IMR-90 (cell line): ENCODE measurements around the gene MROH2A. TPM values are rescaled to one million over a fixed set of nuclear protein-coding genes. Genes with fewer than 3 reads are reported as not detected.

ENCODE experiments used
- ATAC-seq: fragments of 200-7000 bp; cut with Tn5 transposase; 2 replicates; pipeline ENCODE4 v1.9.1; 2020; ENCODE audit warnings: low read depth, mild to moderate bottlenecking, moderate library complexity
- BruUV-seq: library from RNA; stranded (reverse); fragments of 400-500 nt; replicated peaks from 2 replicates; lab custom pipeline; 2021; lab: Mats Ljungman, UMichigan
- CTCF ChIA-PET: fragments of 300-600 bp; formaldehyde crosslinking; extraction: SDS; loops from one replicate; lab custom pipeline; 2021; ENCODE audit warnings: antibody characterized with exemption; lab: Yijun Ruan, JAX
- POLR2A ChIA-PET: fragments of 300-600 bp; sonication (Branson Sonifier 250); formaldehyde crosslinking; loops from one replicate; lab custom pipeline; 2022; ENCODE audit warnings: antibody characterized with exemption; ENCODE audit not compliant: unreplicated experiment; lab: Charles Lee
- DNase-seq: peaks from one replicate; pipeline ENCODE4 v3.0.0; 2013
- H2AFZ ChIP-seq: replicated peaks from 2 replicates; pipeline ENCODE3; 2013; ENCODE audit warnings: low read length, mild to moderate bottlenecking; ENCODE audit not compliant: poor library complexity
- H2AK5ac ChIP-seq: 2 replicates; pipeline ENCODE4 v1.6.1; 2013; ENCODE audit warnings: low read depth, low read length, inconsistent platforms
- H2AK9ac ChIP-seq: replicated peaks from 2 replicates; pipeline ENCODE3; 2013; ENCODE audit warnings: mild to moderate bottlenecking, low read depth, low read length, moderate library complexity; ENCODE audit not compliant: poor library complexity
- H2BK120ac ChIP-seq: 2 replicates; pipeline ENCODE4 v1.6.1; 2013; ENCODE audit warnings: low read depth, low read length, inconsistent platforms
- H2BK15ac ChIP-seq: 3 replicates; pipeline ENCODE4 v1.6.1; 2013; ENCODE audit warnings: low read depth, low read length, inconsistent platforms
- H2BK20ac ChIP-seq: 2 replicates; pipeline ENCODE4 v1.6.1; 2013; ENCODE audit warnings: low read depth, mild to moderate bottlenecking, inconsistent platforms, low read length, moderate library complexity
- H2BK5ac ChIP-seq: 2 replicates; pipeline ENCODE4 v1.6.1; 2013; ENCODE audit warnings: mild to moderate bottlenecking, low read depth, low read length, inconsistent platforms; ENCODE audit not compliant: poor library complexity, severe bottlenecking
- H3K14ac ChIP-seq: replicated peaks from 2 replicates; pipeline ENCODE4 v1.6.1; 2013; ENCODE audit warnings: low read depth, low read length, inconsistent platforms
- H3K18ac ChIP-seq: 2 replicates; pipeline ENCODE4 v1.6.1; 2013; ENCODE audit warnings: low read depth, low read length, control low read depth
- H3K23ac ChIP-seq: 2 replicates; pipeline ENCODE4 v1.6.1; 2013; ENCODE audit warnings: low read depth, low read length, inconsistent platforms
- H3K27ac ChIP-seq: 2 replicates; pipeline ENCODE4 v1.5.1; 2013; ENCODE audit warnings: mild to moderate bottlenecking, control low read depth, low read length; ENCODE audit not compliant: insufficient read depth
- H3K27me3 ChIP-seq: 2 replicates; pipeline ENCODE4 v1.6.1; 2013; ENCODE audit warnings: low read length; ENCODE audit not compliant: control insufficient read depth, insufficient read depth
- H3K36me3 ChIP-seq: 2 replicates; pipeline ENCODE4 v1.6.1; 2013; ENCODE audit warnings: low read length, mixed read lengths; ENCODE audit not compliant: control insufficient read depth, insufficient read depth
- H3K4ac ChIP-seq: 2 replicates; pipeline ENCODE4 v1.6.1; 2013; ENCODE audit warnings: low read depth, low read length, inconsistent platforms
- H3K4me1 ChIP-seq: 2 replicates; pipeline ENCODE4 v1.6.1; 2013; ENCODE audit warnings: low read length, mixed read lengths; ENCODE audit not compliant: control insufficient read depth, insufficient read depth
- H3K4me2 ChIP-seq: 2 replicates; pipeline ENCODE4 v1.6.1; 2013; ENCODE audit warnings: low read depth, mild to moderate bottlenecking, control low read depth, low read length, moderate library complexity
- H3K4me3 ChIP-seq: 2 replicates; pipeline ENCODE4 v1.5.1; 2013; ENCODE audit warnings: low read depth, mild to moderate bottlenecking, control low read depth, low read length, moderate library complexity; ENCODE audit not compliant: insufficient read depth
- H3K56ac ChIP-seq: 2 replicates; pipeline ENCODE4 v1.6.1; 2013; ENCODE audit warnings: low read length, inconsistent platforms; ENCODE audit not compliant: insufficient read depth; ENCODE audit errors: extremely low read depth
- H3K79me1 ChIP-seq, 2 experiments: 2 replicates each; pipeline ENCODE4 v1.6.1; 2013; ENCODE audit warnings: low read length in 2 of 2, inconsistent platforms in 1 of 2, low read depth in 1 of 2
- H3K9ac ChIP-seq: 2 replicates; pipeline ENCODE4 v1.6.1; 2013; ENCODE audit warnings: low read depth, low read length, control low read depth
- H3K9me1 ChIP-seq: 2 replicates; pipeline ENCODE4 v1.6.1; 2013; ENCODE audit warnings: low read length, inconsistent platforms; ENCODE audit not compliant: insufficient read depth
- H3K9me3 ChIP-seq: 2 replicates; pipeline ENCODE4 v1.6.1; 2013; ENCODE audit warnings: low read length; ENCODE audit not compliant: control insufficient read depth, insufficient read depth
- H4K20me1 ChIP-seq: 2 replicates; pipeline ENCODE4 v1.6.1; 2013; ENCODE audit warnings: low read length, inconsistent platforms; ENCODE audit not compliant: insufficient read depth
- H4K5ac ChIP-seq: 2 replicates; pipeline ENCODE4 v1.6.1; 2013; ENCODE audit warnings: mild to moderate bottlenecking, low read depth, low read length, control low read depth
- H4K8ac ChIP-seq, 2 experiments: 2 replicates each; pipeline ENCODE4 v1.6.1; 2013; ENCODE audit warnings: low read depth in 2 of 2, low read length in 2 of 2, control low read depth in 1 of 2, inconsistent platforms in 1 of 2
- H4K91ac ChIP-seq: 2 replicates; pipeline ENCODE4 v1.6.1; 2013; ENCODE audit warnings: low read depth, low read length, inconsistent platforms; ENCODE audit not compliant: insufficient read depth
- NFE2L2 ChIP-seq: fragments of 150-350 bp; IDR thresholded peaks from 2 replicates; pipeline ENCODE4 v1.6.1; 2016; ENCODE audit warnings: low read depth, mild to moderate bottlenecking, low read length
- RAD21 ChIP-seq: IDR thresholded peaks from 2 replicates; pipeline ENCODE4 v1.6.1; 2012; ENCODE audit warnings: low read length, improper control_type of control experiment
- WGBS, 2 experiments: methylation state at CpG; one replicate each; pipeline versions ENCODE4 v1.1.5 to v1.1.7; 2013; ENCODE audit warnings: missing lambda C conversion rate in 2 of 2; ENCODE audit not compliant: insufficient read length in 1 of 2; ENCODE audit errors: extremely low coverage in 2 of 2; 5-methylcytosine and 5-hydroxymethylcytosine counted together
- dilution Hi-C: fragments of 300-500 bp; cut with HindIII; formaldehyde crosslinking; loops from one replicate; pipeline ENCODE4 v1.14.3; 2018; ENCODE audit warnings: low sequenced_read_pairs; ENCODE audit not compliant: unreplicated experiment
- in situ Hi-C: fragments of 300-500 bp; cut with MboI; formaldehyde crosslinking; loops from 3 replicates; pipeline ENCODE4 v1.14.3; 2019; ENCODE audit warnings: low sequenced_read_pairs, inconsistent platforms, mixed read lengths
- intact Hi-C: fragments of 100-400 bp; cut with micrococcal nuclease; formaldehyde crosslinking; loops from 2 replicates; pipeline ENCODE4 v1.10.0; 2022
- polyA plus RNA-seq, 3 experiments: library from polyadenylated mRNA; depleted of rRNA; stranded (reverse); fragments of >200 nt; gene quantifications; 2 replicates each; pipeline ENCODE4 v1.2.3, GENCODE V29; 2012; ENCODE audit warnings: low replicate concordance in 1 of 3
- total RNA-seq: library from RNA; depleted of rRNA; stranded (reverse); fragments of >200 nt; gene quantifications from 2 replicates; pipeline ENCODE4 v1.2.3, GENCODE V29; 2012

The MROH2A gene
- total and polyA plus RNA-seq, 2 of the 4 experiments (the other 2 are of a cell fraction) = not detected

DNA sequence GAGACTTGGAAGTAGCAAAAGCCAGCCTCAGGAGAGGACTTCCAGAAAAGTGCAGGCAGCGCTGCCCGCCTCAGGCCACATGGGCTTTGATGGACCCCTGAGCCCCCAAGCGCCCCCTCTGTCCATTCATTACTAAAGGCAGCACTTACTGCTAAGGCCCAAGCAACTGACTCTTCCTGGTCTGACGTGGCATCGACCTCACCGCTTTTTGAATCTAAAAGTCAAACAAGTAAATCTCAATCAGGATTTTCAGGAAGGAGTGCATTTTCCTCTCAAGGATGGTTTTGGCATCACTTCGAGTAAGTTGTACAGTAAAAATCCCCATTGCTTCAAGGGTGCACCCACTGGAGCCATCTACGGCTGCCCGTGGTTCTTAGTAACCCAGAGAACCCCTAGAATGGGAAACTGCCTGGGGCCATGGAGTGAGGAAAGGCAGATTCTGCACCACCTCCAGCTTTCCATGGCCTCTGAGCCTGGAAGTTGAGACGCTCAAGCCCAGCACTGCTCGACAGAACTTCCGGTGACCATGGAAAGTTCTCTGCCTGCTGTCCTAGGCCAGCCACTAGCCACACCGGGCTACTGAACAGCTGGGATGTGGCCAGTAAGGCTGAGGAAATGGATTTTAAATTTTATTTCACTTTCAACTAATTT lies 69.2 kb downstream of the MROH2A start:
- ATAC-seq = no peak
- in situ Hi-C loops = loop anchor here (25.0 kb wide), 1 partner anchor 385 kb away; no protein-coding TSS in a partner anchor

More for the DNA sequence above, 69.2 kb downstream of the MROH2A start:
- Histone ChIP-seq H3K14ac (no peak overlapping the region), H3K4me1 (peaks cover 5% of the 10 kb centered on the region), H3K27me3 (no peaks in the 10 kb centered on the region), H2BK5ac (no peak overlapping the region), H4K91ac (no peak overlapping the region), H3K56ac (no peak overlapping the region), H4K20me1 (peaks cover 4% of the 10 kb centered on the region), H3K18ac (no peak overlapping the region), H2BK20ac (no peak overlapping the region), H3K79me1 (peaks cover 48 to 70% of the 10 kb centered on the region in 2 experiments), H4K5ac (no peak overlapping the region), H2AK9ac (no peak overlapping the region), H2AK5ac (no peak overlapping the region), H3K9me3 (no peaks in the 10 kb centered on the region), H3K4me3 (no peak overlapping the region), H3K36me3 (peaks cover 21% of the 10 kb centered on the region), H4K8ac (no peak overlapping the region; a peak in 1 of 4 replicates), H3K9ac (no peak overlapping the region), H3K9me1 (peaks cover 13% of the 10 kb centered on the region; the same call in 1 of the 2 replicates), H2BK15ac (no peak overlapping the region), H2AFZ (no peak overlapping the region), H3K4ac (no peak overlapping the region), H3K27ac (no peak overlapping the region), H3K23ac (no peak overlapping the region), H3K4me2 (no peak overlapping the region), H2BK120ac (no peak overlapping the region)
- intact Hi-C loops = no loop called here
- ChIA-PET CTCF (no interaction called here), POLR2A (no interaction called here)
- TF ChIP-seq NFE2L2 (no peak), RAD21 (no peak)
- BruUV-seq = no TSS peak
- no peak for DNase-seq
- WGBS, 2 experiments = 96% methylated on average over 4 of the region's 13 CpGs; no CpG with 5 or more reads in 1 of the 2 experiments
- dilution Hi-C loops = no loop called here
